HG02763 (cell line): Measurements from ENCODE around the gene ATP8B4.

Source experiments
- ATAC-seq: cut with Tn5 transposase; IDR thresholded peaks from one replicate; pipeline ENCODE4 v1.9.1; 2021; ENCODE audit warnings: mild to moderate bottlenecking, moderate library complexity; ENCODE audit not compliant: unreplicated experiment

Gene ATP8B4

GRCh38 chr15:49901996-49902684 is 216.9 kb downstream of the ATP8B4 start:
- ATAC-seq: no peak

GRCh38 chr15:49901321-49901720 is 217.7 kb downstream of the ATP8B4 start:
- no peak for ATAC-seq

- no peak for ATAC-seq
Observed at GRCh38 chr15:49900903-49901235, 218.2 kb downstream of the ATP8B4 start.

GRCh38 chr15:49900006-49900902 is 218.8 kb downstream of the ATP8B4 start:
- no peak for ATAC-seq

- ATAC-seq: no peak
Observed at GRCh38 chr15:49898575-49899283, 220.3 kb downstream of the ATP8B4 start.

- no peak for ATAC-seq
Observed at GRCh38 chr15:49898097-49898496, 220.9 kb downstream of the ATP8B4 start.

GRCh38 chr15:49895347-49896223 is 223.4 kb downstream of the ATP8B4 start:
- ATAC-seq: no peak

GRCh38 chr15:49890689-49891088 is 228.3 kb downstream of the ATP8B4 start:
- no peak for ATAC-seq

- ATAC-seq: no peak
Observed at GRCh38 chr15:49889536-49889935, 229.5 kb downstream of the ATP8B4 start.

GRCh38 chr15:49888734-49889133 is 230.3 kb downstream of the ATP8B4 start:
- ATAC-seq: no peak

GRCh38 chr15:49888323-49888693 is 230.7 kb downstream of the ATP8B4 start:
- no peak for ATAC-seq

- ATAC-seq: no peak
Observed at GRCh38 chr15:49887659-49888322, 231.2 kb downstream of the ATP8B4 start.

GRCh38 chr15:49883121-49883520 is 235.9 kb downstream of the ATP8B4 start:
- ATAC-seq: no peak

GRCh38 chr15:49881866-49882265 is 237.2 kb downstream of the ATP8B4 start:
- no peak for ATAC-seq

- ATAC-seq: no peak
Observed at GRCh38 chr15:49881433-49881832, 237.6 kb downstream of the ATP8B4 start.

GRCh38 chr15:49877873-49878521 is 241.0 kb downstream of the ATP8B4 start:
- no peak for ATAC-seq

- ATAC-seq: no peak
Observed at GRCh38 chr15:49877117-49877872, 241.7 kb downstream of the ATP8B4 start.

GRCh38 chr15:49876401-49877038 is 242.5 kb downstream of the ATP8B4 start:
- ATAC-seq: no peak
